ENCODE results near the gene PCDH9.

Gene PCDH9

DNA sequence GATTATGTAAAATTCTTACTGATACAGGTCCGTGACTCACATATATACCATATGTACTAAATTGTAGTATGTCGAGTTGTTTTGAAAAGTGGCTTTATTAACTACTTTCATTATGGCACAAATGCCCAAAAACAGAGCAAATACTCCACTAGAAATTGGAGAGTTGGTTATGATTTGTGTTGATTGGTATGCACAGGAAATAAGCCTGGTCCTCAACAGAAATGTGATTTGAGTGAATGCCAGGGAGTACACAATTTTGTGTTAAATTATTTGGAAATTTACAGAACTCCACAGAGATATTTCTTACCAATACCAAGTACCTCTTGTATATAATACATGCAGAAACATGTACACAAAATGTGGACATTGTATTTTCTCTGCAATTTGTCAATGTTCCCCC lies 676.7 kb downstream of the PCDH9 start:
- no peak for FAIRE-seq

DNA sequence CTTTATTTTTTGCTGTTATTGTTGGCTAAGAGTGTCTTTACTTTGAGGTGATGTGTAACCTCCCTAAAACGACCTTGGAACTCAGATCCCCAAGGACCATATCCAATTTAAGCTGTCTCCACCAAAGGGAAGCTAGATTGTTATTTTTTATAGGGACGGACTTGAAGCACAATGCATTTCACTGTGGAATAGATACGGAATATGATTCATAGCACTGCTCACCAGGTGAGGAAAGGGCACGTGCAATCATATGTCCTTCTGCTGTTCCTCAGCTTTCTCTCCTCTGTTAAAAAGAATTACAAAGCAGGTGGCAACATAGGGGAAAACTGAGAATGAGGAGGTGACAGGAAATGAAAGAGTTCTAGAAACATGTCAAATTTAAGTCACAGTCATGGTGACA lies 679.0 kb downstream of the PCDH9 start:
- no peak for FAIRE-seq

DNA sequence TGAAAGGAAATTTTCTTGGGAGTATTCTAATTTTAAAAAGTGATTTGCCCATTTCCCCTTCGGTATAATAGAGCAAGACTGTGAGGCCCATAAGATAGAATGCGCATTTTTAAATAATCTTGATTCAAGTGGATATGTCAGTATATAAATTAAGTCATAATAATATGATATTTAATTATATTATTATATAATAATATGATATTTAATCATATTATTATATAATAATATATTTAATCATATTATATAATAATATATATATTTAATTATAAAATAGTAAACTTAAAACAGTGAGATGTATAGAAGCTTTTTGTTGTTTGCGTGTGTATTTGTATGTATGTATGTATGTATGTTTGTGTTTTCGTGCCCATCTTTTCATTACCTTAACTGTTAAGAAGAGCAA lies 682.5 kb downstream of the PCDH9 start:
- FAIRE-seq: no peak

DNA sequence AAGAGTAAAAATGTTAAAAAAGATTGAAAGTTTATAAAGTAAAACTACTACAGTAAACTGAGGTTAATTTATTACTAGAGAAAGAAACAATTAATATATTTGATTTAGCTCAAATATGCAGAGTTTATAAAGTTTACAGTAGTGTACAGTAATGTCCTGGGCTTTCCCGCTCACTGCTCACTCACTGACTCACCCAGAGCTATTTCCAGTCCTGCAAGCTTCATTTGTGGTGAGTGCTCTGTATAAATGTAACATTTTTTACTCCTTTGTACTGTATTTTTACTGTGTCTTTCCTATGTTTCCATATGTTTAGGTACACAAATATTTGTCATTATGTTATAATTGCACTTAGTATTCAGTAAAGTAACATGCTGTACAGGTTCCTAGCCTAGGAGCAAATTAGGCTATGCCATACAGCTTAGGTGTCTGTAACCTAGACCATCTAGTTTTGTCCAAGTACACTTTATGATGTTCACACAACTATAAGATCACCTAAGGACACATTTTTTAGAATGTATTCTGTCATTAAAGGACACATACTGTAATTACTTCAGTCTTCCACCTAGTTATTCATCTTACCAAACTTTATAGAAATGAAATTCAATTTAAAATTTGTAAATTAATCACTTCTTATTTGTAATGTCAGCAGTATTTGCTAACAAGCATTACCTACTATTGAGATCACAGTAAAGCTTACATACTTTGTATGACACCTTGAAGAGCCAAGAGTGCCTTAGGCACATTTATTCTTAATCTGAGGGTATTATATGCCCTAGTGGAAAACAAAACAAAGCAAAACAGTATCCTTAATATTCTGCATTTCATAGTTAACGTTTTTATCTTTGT lies 683.4 kb downstream of the PCDH9 start:
- FAIRE-seq: no peak

DNA sequence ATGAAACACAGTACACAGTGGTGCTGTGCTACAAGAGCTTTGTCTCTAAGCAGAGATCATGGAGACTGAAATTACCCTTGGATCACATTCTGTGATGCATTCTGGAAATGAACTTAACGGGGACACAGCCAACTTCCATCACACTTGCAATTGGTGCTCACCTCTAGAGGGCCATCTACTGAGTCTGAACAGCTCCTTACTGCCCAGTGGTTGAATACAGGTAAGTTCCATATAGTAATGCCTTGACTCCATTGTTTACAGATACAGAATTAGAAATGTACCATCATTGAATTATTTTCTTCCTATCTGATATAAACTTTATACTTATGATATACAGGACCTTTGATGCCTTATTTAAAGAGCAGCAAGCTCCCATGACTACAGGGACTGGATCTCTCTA lies 686.4 kb downstream of the PCDH9 start:
- FAIRE-seq: no peak

DNA sequence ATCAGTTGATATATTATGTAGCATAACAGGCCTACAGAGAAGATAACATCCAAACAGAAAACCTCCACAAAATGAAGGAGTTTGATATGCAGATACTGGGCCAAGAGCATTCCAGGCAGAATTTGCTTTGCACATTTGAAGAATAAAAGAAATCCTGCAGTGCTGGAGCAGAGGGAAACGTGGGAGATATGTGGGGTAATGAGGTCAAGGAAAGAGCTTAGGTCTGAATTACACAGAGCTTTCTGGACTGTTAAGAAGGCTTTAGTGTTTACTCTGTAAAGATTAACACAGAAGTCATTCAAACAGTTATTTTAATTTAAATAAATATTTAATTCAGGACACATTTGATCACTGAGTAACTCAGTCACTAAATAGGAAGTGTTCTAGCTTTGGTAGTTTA lies 692.7 kb downstream of the PCDH9 start:
- FAIRE-seq: no peak

DNA sequence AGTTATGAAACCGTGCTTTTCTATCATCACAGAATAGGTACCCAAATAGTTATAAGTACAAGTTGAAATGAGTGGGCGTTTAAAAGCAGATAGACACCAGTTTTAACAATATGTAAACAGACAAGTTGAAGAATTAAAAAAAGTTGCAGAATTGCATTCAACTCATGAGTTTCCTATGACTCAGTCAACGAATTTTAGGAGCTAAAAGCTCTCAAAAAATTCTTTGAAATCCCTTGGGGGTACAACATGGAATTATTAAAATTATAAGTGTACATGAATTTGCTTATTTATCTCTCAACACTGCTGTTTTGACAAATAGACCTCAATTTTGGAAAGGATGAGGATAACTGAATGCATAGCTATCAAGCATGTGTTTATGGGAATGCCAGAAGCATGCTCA lies 693.4 kb downstream of the PCDH9 start:
- FAIRE-seq: no peak

DNA sequence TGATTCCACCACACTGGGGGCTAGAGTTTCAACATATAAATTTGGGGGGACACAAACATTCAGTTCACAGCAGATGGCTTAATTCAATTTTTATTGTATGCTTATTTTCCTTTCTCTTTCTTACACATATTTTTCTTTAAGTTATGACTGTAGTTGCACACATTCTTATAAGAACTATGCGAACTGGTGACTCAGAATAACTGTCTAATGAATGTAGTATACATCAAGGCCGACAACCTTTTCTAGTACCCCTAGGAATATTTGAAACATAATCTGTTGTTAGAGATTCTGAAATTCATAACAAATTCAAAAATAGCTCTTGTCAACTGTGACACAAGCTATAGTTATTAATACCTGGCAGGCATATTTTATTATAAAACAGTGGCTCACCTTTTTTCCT lies 695.6 kb downstream of the PCDH9 start:
- no peak for FAIRE-seq

DNA sequence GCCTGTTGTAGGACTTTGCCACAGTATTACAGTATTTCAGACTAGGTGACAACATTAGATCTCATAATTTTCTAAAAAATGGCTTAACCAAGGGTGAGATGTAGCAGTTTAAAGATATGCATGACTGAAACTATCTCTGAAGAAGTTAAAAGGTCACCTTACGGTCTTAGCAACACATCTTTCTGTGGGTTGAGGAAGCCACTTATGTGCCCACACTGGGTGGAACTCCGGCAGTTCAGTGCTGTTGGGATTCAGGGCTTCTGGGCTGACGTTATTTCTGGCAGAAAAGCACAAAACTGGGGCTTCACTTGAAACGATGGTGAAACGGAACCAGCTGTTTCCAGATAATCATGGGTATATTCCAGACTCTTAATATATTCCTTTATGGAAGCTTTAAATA lies 697.3 kb downstream of the PCDH9 start:
- no peak for FAIRE-seq

DNA sequence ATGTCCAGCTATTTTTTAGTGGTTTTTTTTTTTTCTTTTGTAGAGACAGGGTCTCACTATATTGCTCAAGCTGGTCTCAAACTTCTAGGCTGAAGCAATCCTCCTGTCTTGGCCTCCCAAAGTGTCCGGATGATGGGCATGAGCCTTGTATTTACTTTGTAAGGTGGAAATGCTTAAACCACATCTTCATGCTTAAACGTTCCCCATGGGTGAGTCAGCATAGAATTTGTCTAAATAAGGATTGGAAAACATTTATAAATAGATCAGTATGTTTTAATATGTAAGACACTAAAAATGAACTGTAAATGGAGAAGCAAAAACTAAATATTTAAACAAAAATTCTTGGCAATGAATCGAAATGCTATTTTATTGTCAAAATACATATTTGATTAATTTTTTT lies 698.0 kb downstream of the PCDH9 start:
- no peak for FAIRE-seq

DNA sequence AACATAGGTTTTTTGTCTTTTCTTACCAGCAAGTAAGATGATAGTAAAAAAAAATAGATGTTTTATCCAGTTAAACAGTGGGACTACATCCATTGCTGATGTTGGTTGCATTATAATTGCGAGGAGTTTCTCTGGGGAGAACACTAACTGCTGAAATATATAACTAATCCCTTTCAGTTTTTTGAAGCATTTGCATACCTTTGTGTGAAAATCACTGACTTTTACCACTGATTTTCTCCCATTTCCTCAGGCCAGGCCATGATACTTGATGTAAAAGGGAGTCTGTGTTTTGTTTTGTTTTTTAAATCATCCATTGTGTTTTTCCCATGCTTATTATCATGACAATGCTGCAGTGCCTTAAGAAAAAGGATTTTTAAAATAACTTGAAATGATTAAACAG lies 699.5 kb downstream of the PCDH9 start:
- FAIRE-seq: no peak

DNA sequence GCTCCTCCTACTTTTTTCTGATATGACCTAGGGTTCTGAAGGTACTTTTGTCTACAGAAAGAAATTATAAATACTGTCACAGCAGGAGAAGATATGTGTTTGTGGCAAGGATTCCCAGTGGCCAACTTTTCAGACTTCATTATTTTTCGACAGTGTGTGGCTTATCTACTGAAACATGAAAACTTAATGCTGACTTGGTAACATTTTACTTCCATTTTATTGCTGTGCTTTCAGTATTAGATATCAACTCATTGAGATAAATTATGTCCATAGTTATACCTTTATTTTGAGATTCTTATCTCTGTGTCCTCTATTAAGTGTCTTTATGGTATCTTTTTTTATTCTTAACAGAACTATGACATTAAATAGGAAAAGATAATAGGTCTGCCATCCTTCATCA lies 700.0 kb downstream of the PCDH9 start:
- FAIRE-seq: no peak

DNA sequence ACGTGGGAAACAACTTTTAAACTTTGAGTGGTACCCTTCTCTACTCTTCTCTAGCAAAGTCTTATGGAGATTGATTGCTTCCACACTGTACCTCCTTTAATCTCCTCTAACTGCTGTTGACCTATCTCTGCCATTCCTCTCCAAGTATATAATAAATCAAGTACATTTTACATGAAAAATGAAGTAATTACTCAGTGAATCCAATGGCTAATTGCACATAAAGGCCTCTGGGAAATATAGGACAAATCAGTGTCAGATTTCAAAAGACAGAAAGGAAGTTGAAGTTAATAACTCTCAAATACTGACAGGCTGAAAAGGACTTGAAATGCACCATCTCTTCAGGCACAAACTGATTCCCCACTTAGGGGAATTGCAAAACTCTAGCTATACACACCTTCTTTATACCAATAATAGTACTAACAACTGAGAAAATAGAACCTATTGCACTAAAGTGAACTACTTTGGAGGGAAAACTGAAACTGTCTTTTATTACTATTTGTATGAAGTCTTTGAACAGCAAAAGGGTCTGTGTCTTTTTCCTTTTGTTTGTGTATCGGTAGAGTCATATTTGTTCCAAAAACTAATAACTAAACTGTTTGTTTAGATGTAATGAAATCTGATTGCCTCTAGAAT lies 701.1 kb downstream of the PCDH9 start:
- no peak for FAIRE-seq

DNA sequence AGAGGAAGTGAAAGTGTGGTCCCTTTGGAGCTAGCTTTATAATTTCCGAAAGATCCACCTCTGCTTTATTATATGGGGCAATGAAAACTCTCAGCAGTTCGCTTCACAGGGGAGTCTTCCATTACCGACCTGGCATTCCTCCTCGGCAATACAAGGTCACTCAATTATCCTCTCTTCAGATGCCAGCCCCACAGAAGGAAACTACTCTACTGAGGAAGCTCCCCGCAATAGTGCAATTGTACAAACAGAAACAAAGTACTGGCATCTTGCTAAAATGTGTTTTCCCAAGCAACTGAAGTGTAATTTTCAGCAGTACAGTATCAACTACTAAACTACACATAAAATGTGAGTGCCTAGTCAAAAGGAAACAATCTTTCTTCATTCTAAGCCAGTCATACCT lies 702.0 kb downstream of the PCDH9 start:
- FAIRE-seq: no peak

DNA sequence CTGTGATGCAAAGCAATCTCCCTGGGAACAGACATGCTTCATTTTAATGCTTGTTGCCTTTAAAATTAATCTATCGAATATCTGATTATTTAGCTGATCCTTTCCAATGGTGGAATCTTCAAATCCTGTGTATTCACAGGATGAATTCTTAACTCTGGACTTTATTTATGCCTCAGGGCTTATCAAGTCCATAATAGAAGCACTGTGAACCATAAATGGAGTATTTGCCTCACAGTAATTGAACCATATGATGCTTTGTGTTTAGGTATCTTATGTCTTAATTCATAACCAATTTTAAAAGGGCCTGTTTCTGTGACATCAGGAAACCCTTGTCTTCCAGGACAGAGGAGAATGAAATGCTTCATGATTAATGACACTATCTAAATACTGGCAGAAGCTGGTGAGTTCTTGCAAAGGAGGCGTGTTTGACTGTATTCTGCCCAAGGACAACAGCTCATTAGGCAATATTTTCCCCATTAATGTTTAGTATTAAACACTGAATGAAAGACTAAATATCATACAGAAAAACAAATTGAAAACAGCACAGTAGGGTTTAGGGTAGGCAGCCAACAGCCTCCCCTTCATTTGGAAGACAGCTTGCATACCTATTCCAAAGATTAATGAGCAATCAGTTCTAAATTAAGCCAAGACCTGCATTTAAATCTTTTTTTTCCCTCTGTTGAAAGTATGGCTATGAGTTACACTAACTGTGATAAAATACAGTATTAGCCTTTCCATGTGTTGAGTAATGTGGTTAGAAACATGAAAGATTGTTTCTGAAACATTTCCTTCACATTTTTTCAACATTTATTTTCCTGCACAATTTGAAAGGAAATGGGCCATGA lies 709.4 kb downstream of the PCDH9 start:
- no peak for FAIRE-seq

DNA sequence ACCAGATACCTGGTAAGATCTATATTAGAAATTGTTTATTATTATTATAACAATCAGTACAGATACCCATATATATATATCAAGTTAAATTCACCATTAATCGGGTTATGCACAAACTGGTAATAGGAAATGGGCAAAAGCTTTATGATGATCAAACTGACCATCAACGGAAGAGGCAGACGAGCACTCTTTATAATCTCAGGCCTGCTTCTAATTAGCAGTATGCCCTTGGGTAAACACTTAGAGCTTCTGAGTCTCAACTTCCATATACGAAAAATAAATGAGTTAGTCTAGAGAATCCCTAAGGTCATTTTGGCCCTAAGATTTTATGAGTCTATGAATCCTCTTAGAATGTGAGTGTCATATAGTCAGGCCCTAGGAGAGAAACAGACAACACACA lies 710.9 kb downstream of the PCDH9 start:
- no peak for FAIRE-seq

DNA sequence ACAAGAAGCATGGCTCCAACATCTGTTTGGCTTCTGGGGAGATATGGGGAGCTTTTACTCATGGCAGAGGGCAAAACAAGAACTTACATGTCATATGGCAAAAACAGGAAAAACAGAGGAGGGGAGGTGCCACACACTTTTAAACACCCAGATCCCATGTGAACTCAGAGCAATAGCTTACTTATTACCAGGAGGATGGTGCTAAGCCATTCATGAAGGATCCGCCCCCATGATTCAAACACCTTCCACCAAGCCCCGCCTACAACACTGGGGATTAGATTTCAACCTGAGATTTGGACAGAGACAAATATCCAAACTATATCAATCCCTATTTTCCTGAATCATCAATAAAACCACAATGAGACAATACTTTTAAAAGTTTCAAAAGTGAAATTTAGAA lies 712.1 kb downstream of the PCDH9 start:
- no peak for FAIRE-seq

DNA sequence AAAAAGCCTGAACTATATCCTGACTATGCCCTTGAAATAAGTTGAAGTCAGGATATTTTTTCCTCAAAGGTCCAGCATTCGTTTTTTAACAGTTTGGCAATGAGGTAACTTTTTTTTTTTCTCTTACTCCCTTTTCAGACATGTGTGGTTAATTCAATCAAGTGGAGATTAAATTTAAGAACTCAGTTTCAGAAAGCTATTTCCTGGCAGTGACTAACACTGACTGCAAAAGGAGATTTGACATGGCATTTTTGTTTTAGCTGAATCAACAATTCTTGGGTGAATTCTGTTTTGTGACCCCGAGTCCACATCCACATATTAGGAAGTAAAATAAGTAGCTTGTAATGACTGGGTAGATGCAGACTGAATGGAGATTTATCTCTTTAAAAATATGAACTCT lies 716.4 kb downstream of the PCDH9 start:
- no peak for FAIRE-seq

DNA sequence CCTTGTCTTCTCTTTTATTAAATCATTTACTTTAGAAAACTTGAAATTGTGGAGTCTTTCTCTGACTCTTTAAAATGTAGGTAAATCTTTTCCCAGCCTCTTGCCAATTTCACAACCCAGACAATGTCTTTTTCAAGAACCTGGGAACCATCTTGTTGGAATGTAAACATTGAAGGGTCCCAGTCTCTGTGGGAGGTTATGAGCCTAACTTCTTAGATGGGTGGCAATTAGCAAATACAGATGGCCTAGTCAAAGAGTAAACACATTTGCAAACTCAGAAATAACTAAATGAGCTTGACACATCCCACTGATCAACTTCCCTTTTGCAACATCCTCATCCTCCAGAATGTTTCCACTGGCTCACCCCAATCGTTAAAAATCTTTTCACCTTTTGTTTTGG lies 721.0 kb downstream of the PCDH9 start:
- FAIRE-seq: no peak

DNA sequence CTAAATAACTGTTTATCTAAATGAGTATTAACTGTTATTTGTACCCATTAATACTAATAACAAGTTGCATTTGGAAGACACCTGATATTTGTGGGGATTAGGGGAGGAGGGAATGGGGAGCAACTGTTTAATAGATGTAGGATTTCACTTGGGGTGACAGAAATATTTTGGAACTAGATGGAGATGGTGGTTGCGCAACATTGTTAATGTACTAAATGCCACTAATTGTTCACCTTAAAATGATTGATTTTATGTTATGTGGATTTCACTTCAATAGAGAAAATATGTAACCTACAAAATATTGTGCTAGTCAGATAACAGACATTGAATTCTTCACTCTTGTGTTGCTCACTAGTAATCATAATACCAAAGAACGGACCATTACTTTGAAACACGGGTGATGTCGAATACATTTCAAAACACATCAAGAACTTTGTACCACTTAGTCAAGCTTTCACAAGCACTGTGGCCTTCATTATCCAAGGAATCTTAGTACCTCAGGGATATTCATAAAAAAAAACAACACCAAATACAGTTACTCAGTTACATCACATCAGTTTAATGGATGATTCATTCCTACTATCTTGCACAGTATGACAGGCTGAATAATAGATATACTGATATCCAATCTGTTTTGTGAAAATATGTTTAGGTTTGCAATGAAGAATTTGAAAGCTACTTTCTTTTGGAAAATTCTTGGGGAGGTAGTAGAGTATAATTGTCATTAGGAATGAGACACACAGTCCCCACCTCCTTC lies 721.8 kb downstream of the PCDH9 start:
- no peak for FAIRE-seq

DNA sequence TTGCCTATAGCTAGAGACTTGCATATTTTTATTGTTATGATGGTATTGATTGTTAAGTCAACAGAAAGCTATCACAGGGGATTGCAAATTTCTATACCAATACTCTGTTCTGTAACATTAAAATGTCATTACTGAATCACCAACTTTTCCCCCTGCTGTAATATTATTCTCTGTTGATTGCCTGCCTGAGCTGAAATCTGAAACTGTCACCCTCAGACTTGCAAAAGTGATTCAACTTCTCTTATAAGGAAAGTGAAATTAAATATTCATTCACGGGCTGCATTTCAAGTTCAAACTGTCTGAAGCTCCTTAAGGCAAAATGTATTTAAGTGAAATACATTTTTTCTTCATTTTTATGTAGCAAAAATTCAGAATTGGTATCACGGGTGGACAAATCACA lies 723.2 kb downstream of the PCDH9 start:
- no peak for FAIRE-seq

DNA sequence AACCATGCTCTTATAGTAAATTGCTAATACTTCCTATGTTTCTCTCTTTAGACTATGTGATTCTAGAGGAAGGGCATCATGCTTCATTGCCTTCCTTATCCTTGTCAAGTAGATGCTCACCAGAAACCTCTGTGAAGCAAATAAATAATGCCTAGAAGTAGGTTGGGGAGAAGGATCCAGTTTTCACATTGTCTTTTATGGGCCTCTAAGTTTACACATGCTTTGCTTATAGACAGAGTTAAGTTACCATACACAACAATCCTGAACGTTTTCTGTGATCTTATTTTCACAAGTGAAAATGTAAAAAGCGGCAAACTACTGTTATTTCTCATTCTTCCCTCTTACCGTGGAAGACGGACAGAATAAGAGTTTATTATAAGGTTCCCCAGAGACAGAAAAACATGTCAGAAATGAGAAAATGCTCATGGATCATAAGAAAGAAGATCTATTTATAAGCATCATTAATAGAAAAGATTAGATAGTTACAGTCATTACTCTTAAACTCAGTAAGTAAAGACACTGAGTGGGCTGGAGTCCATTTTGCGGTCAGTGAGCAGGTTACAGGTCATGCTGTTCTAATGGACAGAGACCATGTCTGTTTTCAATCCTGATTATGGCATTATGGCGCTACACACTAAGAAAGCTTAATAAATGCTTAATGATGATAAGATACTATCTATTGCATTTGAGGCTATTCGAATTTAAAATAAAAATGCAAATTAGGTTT lies 723.9 kb downstream of the PCDH9 start:
- no peak for FAIRE-seq
